SK-N-SH (cell line): Measurements from ENCODE around the gene PSPN.

Experiments
- CHD2 ChIP-seq: fragments of 150-350 bp; IDR thresholded peaks from 2 replicates; pipeline ENCODE4 v1.6.1; 2018; ENCODE audit warnings: low read length; ENCODE audit not compliant: partially characterized antibody
- EZH2phosphoT487 ChIP-seq: fragments of 200-600 bp; sonication (generic); IDR thresholded peaks from 2 replicates; pipeline ENCODE4 v1.6.1; 2017; ENCODE audit warnings: low read depth, mixed run types, mild to moderate bottlenecking, antibody characterized with exemption, moderate library complexity, borderline replicate concordance
- GABPA ChIP-seq: IDR thresholded peaks from 2 replicates; pipeline ENCODE4 v1.4.0; 2012; ENCODE audit warnings: low read depth, mild to moderate bottlenecking
- POLR2AphosphoS5 ChIP-seq: IDR thresholded peaks from 2 replicates; pipeline ENCODE4 v1.6.1; 2012; ENCODE audit warnings: low read depth, low read length
- RAD21 ChIP-seq: IDR thresholded peaks from 2 replicates; pipeline ENCODE4 v1.6.1; 2012; ENCODE audit warnings: mild to moderate bottlenecking, low read length
- RCOR1 ChIP-seq: fragments of 150-350 bp; IDR thresholded peaks from 2 replicates; pipeline ENCODE4 v1.6.1; 2017; ENCODE audit warnings: antibody characterized with exemption, low read length
- RFX5 ChIP-seq: IDR thresholded peaks from 2 replicates; pipeline ENCODE4 v1.6.1; 2012; ENCODE audit warnings: mild to moderate bottlenecking, improper control_type of control experiment, low read length
- TF ChIP-seq, protein P1 (sequence below): IDR thresholded peaks from 2 replicates; pipeline ENCODE4 v1.4.0; 2012; ENCODE audit warnings: low read depth, borderline replicate concordance
- TF ChIP-seq, protein P2 (sequence below): fragments of 200-600 bp; sonication (generic); IDR thresholded peaks from 2 replicates; pipeline ENCODE4 v1.6.1; 2017; ENCODE audit warnings: antibody characterized with exemption, mild to moderate bottlenecking, moderate library complexity
- TF ChIP-seq, protein P3 (sequence below): IDR thresholded peaks from 2 replicates; pipeline ENCODE4 v1.4.0; 2012; ENCODE audit warnings: low read depth

DNA sequence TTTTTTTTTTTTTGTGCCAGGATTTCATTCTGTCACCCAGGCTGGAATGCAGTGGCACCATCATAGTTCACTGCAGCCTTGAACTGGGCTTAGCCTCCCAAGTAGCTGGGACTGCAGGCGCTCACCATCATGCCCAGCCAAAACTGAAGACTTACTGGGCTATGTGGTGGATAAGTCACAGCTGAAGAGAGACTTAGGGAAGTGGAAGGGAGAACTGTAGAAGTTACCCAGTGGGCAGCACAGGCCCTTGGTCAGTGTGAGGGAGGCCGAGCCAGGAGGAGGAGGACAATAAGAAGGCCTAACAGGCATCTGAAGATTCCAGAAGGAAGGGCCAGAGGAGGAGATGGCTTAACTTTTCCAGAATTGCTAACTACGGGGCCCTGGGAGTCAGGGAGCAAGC is 4.0 kb upstream of the PSPN start:
- TF ChIP-seq, protein P1, sequence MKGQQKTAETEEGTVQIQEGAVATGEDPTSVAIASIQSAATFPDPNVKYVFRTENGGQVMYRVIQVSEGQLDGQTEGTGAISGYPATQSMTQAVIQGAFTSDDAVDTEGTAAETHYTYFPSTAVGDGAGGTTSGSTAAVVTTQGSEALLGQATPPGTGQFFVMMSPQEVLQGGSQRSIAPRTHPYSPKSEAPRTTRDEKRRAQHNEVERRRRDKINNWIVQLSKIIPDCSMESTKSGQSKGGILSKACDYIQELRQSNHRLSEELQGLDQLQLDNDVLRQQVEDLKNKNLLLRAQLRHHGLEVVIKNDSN, result no peak
- TF ChIP-seq, protein P2, sequence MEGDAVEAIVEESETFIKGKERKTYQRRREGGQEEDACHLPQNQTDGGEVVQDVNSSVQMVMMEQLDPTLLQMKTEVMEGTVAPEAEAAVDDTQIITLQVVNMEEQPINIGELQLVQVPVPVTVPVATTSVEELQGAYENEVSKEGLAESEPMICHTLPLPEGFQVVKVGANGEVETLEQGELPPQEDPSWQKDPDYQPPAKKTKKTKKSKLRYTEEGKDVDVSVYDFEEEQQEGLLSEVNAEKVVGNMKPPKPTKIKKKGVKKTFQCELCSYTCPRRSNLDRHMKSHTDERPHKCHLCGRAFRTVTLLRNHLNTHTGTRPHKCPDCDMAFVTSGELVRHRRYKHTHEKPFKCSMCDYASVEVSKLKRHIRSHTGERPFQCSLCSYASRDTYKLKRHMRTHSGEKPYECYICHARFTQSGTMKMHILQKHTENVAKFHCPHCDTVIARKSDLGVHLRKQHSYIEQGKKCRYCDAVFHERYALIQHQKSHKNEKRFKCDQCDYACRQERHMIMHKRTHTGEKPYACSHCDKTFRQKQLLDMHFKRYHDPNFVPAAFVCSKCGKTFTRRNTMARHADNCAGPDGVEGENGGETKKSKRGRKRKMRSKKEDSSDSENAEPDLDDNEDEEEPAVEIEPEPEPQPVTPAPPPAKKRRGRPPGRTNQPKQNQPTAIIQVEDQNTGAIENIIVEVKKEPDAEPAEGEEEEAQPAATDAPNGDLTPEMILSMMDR, result no peak
- no peak for TF ChIP-seq CHD2
- TF ChIP-seq RCOR1, result no peak
- no peak for TF ChIP-seq RFX5
- no peak for TF ChIP-seq POLR2AphosphoS5
- TF ChIP-seq RAD21, result no peak
- no peak for TF ChIP-seq GABPA
- no peak for TF ChIP-seq EZH2phosphoT487
- TF ChIP-seq, protein P3, sequence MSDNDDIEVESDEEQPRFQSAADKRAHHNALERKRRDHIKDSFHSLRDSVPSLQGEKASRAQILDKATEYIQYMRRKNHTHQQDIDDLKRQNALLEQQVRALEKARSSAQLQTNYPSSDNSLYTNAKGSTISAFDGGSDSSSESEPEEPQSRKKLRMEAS, result no peak
